IMR-90 (cell line): Measurements from ENCODE around the gene STING1. TPM values are rescaled to one million over a fixed set of nuclear protein-coding genes. Genes with fewer than 3 reads are reported as not detected.

Experiments
- ATAC-seq: fragments of 200-7000 bp; cut with Tn5 transposase; 2 replicates; pipeline ENCODE4 v1.9.1; 2020; ENCODE audit warnings: low read depth, mild to moderate bottlenecking, moderate library complexity
- BruUV-seq: library from RNA; stranded (reverse); fragments of 400-500 nt; replicated peaks from 2 replicates; lab custom pipeline; 2021; lab: Mats Ljungman, UMichigan
- CTCF ChIA-PET: fragments of 300-600 bp; formaldehyde crosslinking; extraction: SDS; loops from one replicate; lab custom pipeline; 2021; ENCODE audit warnings: antibody characterized with exemption; lab: Yijun Ruan, JAX
- POLR2A ChIA-PET: fragments of 300-600 bp; sonication (Branson Sonifier 250); formaldehyde crosslinking; loops from one replicate; lab custom pipeline; 2022; ENCODE audit warnings: antibody characterized with exemption; ENCODE audit not compliant: unreplicated experiment; lab: Charles Lee
- DNase-seq: peaks from one replicate; pipeline ENCODE4 v3.0.0; 2013
- H2AFZ ChIP-seq: replicated peaks from 2 replicates; pipeline ENCODE3; 2013; ENCODE audit warnings: low read length, mild to moderate bottlenecking; ENCODE audit not compliant: poor library complexity
- H2AK5ac ChIP-seq: 2 replicates; pipeline ENCODE4 v1.6.1; 2013; ENCODE audit warnings: low read depth, low read length, inconsistent platforms
- H2AK9ac ChIP-seq: replicated peaks from 2 replicates; pipeline ENCODE3; 2013; ENCODE audit warnings: mild to moderate bottlenecking, low read depth, low read length, moderate library complexity; ENCODE audit not compliant: poor library complexity
- H2BK120ac ChIP-seq: 2 replicates; pipeline ENCODE4 v1.6.1; 2013; ENCODE audit warnings: low read depth, low read length, inconsistent platforms
- H2BK15ac ChIP-seq: 3 replicates; pipeline ENCODE4 v1.6.1; 2013; ENCODE audit warnings: low read depth, low read length, inconsistent platforms
- H2BK20ac ChIP-seq: 2 replicates; pipeline ENCODE4 v1.6.1; 2013; ENCODE audit warnings: low read depth, mild to moderate bottlenecking, inconsistent platforms, low read length, moderate library complexity
- H2BK5ac ChIP-seq: 2 replicates; pipeline ENCODE4 v1.6.1; 2013; ENCODE audit warnings: mild to moderate bottlenecking, low read depth, low read length, inconsistent platforms; ENCODE audit not compliant: poor library complexity, severe bottlenecking
- H3K14ac ChIP-seq: replicated peaks from 2 replicates; pipeline ENCODE4 v1.6.1; 2013; ENCODE audit warnings: low read depth, low read length, inconsistent platforms
- H3K18ac ChIP-seq: 2 replicates; pipeline ENCODE4 v1.6.1; 2013; ENCODE audit warnings: low read depth, low read length, control low read depth
- H3K23ac ChIP-seq: 2 replicates; pipeline ENCODE4 v1.6.1; 2013; ENCODE audit warnings: low read depth, low read length, inconsistent platforms
- H3K27ac ChIP-seq: 2 replicates; pipeline ENCODE4 v1.5.1; 2013; ENCODE audit warnings: mild to moderate bottlenecking, control low read depth, low read length; ENCODE audit not compliant: insufficient read depth
- H3K27me3 ChIP-seq: 2 replicates; pipeline ENCODE4 v1.6.1; 2013; ENCODE audit warnings: low read length; ENCODE audit not compliant: control insufficient read depth, insufficient read depth
- H3K36me3 ChIP-seq: 2 replicates; pipeline ENCODE4 v1.6.1; 2013; ENCODE audit warnings: low read length, mixed read lengths; ENCODE audit not compliant: control insufficient read depth, insufficient read depth
- H3K4ac ChIP-seq: 2 replicates; pipeline ENCODE4 v1.6.1; 2013; ENCODE audit warnings: low read depth, low read length, inconsistent platforms
- H3K4me1 ChIP-seq: 2 replicates; pipeline ENCODE4 v1.6.1; 2013; ENCODE audit warnings: low read length, mixed read lengths; ENCODE audit not compliant: control insufficient read depth, insufficient read depth
- H3K4me2 ChIP-seq: 2 replicates; pipeline ENCODE4 v1.6.1; 2013; ENCODE audit warnings: low read depth, mild to moderate bottlenecking, control low read depth, low read length, moderate library complexity
- H3K4me3 ChIP-seq: 2 replicates; pipeline ENCODE4 v1.5.1; 2013; ENCODE audit warnings: low read depth, mild to moderate bottlenecking, control low read depth, low read length, moderate library complexity; ENCODE audit not compliant: insufficient read depth
- H3K56ac ChIP-seq: 2 replicates; pipeline ENCODE4 v1.6.1; 2013; ENCODE audit warnings: low read length, inconsistent platforms; ENCODE audit not compliant: insufficient read depth; ENCODE audit errors: extremely low read depth
- H3K79me1 ChIP-seq, 2 experiments: 2 replicates each; pipeline ENCODE4 v1.6.1; 2013; ENCODE audit warnings: low read length in 2 of 2, inconsistent platforms in 1 of 2, low read depth in 1 of 2
- H3K9ac ChIP-seq: 2 replicates; pipeline ENCODE4 v1.6.1; 2013; ENCODE audit warnings: low read depth, low read length, control low read depth
- H3K9me1 ChIP-seq: 2 replicates; pipeline ENCODE4 v1.6.1; 2013; ENCODE audit warnings: low read length, inconsistent platforms; ENCODE audit not compliant: insufficient read depth
- H3K9me3 ChIP-seq: 2 replicates; pipeline ENCODE4 v1.6.1; 2013; ENCODE audit warnings: low read length; ENCODE audit not compliant: control insufficient read depth, insufficient read depth
- H4K20me1 ChIP-seq: 2 replicates; pipeline ENCODE4 v1.6.1; 2013; ENCODE audit warnings: low read length, inconsistent platforms; ENCODE audit not compliant: insufficient read depth
- H4K5ac ChIP-seq: 2 replicates; pipeline ENCODE4 v1.6.1; 2013; ENCODE audit warnings: mild to moderate bottlenecking, low read depth, low read length, control low read depth
- H4K8ac ChIP-seq, 2 experiments: 2 replicates each; pipeline ENCODE4 v1.6.1; 2013; ENCODE audit warnings: low read depth in 2 of 2, low read length in 2 of 2, control low read depth in 1 of 2, inconsistent platforms in 1 of 2
- H4K91ac ChIP-seq: 2 replicates; pipeline ENCODE4 v1.6.1; 2013; ENCODE audit warnings: low read depth, low read length, inconsistent platforms; ENCODE audit not compliant: insufficient read depth
- BHLHE40 ChIP-seq: fragments of 150-350 bp; IDR thresholded peaks from 2 replicates; pipeline ENCODE4 v1.6.1; 2016; ENCODE audit warnings: mild to moderate bottlenecking, low read depth, low read length
- CEBPB ChIP-seq: IDR thresholded peaks from 2 replicates; pipeline ENCODE4 v1.6.1; 2012; ENCODE audit warnings: low read depth, low read length, improper control_type of control experiment
- ELK1 ChIP-seq: fragments of 150-350 bp; IDR thresholded peaks from 2 replicates; pipeline ENCODE4 v1.6.1; 2016; ENCODE audit warnings: low read depth, mild to moderate bottlenecking, low read length, moderate library complexity, borderline replicate concordance
- FOS ChIP-seq: fragments of 150-350 bp; IDR thresholded peaks from 2 replicates; pipeline ENCODE4 v1.6.1; 2016; ENCODE audit warnings: low read depth, low read length
- MAFK ChIP-seq: IDR thresholded peaks from 2 replicates; pipeline ENCODE4 v1.6.1; 2012; ENCODE audit warnings: low read depth, low read length, improper control_type of control experiment
- MAZ ChIP-seq: IDR thresholded peaks from 2 replicates; pipeline ENCODE4 v1.6.1; 2012; ENCODE audit warnings: low read depth, mild to moderate bottlenecking, low read length, improper control_type of control experiment, moderate library complexity, borderline replicate concordance
- MXI1 ChIP-seq: IDR thresholded peaks from 2 replicates; pipeline ENCODE4 v1.6.1; 2012; ENCODE audit warnings: low read depth, mild to moderate bottlenecking, low read length, moderate library complexity, borderline replicate concordance
- NFE2L2 ChIP-seq: fragments of 150-350 bp; IDR thresholded peaks from 2 replicates; pipeline ENCODE4 v1.6.1; 2016; ENCODE audit warnings: low read depth, mild to moderate bottlenecking, low read length
- POLR2A ChIP-seq: IDR thresholded peaks from 2 replicates; pipeline ENCODE4 v1.6.1; 2012; ENCODE audit warnings: mild to moderate bottlenecking, low read depth, low read length
- RAD21 ChIP-seq: IDR thresholded peaks from 2 replicates; pipeline ENCODE4 v1.6.1; 2012; ENCODE audit warnings: low read length, improper control_type of control experiment
- RCOR1 ChIP-seq: IDR thresholded peaks from 2 replicates; pipeline ENCODE4 v1.6.1; 2012; ENCODE audit warnings: mild to moderate bottlenecking, low read length, improper control_type of control experiment; ENCODE audit not compliant: insufficient replicate concordance
- RFX5 ChIP-seq: IDR thresholded peaks from 2 replicates; pipeline ENCODE4 v1.8.0; 2012; ENCODE audit warnings: low read depth, mild to moderate bottlenecking, low read length, moderate library complexity
- SMC3 ChIP-seq: fragments of 150-350 bp; IDR thresholded peaks from 2 replicates; pipeline ENCODE4 v1.6.1; 2016; ENCODE audit warnings: low read depth, mild to moderate bottlenecking, antibody characterized with exemption, low read length, moderate library complexity
- USF2 ChIP-seq: fragments of 150-350 bp; IDR thresholded peaks from 2 replicates; pipeline ENCODE4 v1.6.1; 2017; ENCODE audit warnings: mild to moderate bottlenecking, antibody characterized with exemption, low read length, low read depth
- WGBS, 2 experiments: methylation state at CpG; one replicate each; pipeline versions ENCODE4 v1.1.5 to v1.1.7; 2013; ENCODE audit warnings: missing lambda C conversion rate in 2 of 2; ENCODE audit not compliant: insufficient read length in 1 of 2; ENCODE audit errors: extremely low coverage in 2 of 2; 5-methylcytosine and 5-hydroxymethylcytosine counted together
- dilution Hi-C: fragments of 300-500 bp; cut with HindIII; formaldehyde crosslinking; loops from one replicate; pipeline ENCODE4 v1.14.3; 2018; ENCODE audit warnings: low sequenced_read_pairs; ENCODE audit not compliant: unreplicated experiment
- in situ Hi-C: fragments of 300-500 bp; cut with MboI; formaldehyde crosslinking; loops from 3 replicates; pipeline ENCODE4 v1.14.3; 2019; ENCODE audit warnings: low sequenced_read_pairs, inconsistent platforms, mixed read lengths
- intact Hi-C: fragments of 100-400 bp; cut with micrococcal nuclease; formaldehyde crosslinking; loops from 2 replicates; pipeline ENCODE4 v1.10.0; 2022
- polyA plus RNA-seq, 3 experiments: library from polyadenylated mRNA; depleted of rRNA; stranded (reverse); fragments of >200 nt; gene quantifications; 2 replicates each; pipeline ENCODE4 v1.2.3, GENCODE V29; 2012; ENCODE audit warnings: low replicate concordance in 1 of 3
- total RNA-seq: library from RNA; depleted of rRNA; stranded (reverse); fragments of >200 nt; gene quantifications from 2 replicates; pipeline ENCODE4 v1.2.3, GENCODE V29; 2012

The STING1 gene
- total and polyA plus RNA-seq, 2 of the 4 experiments (the other 2 are of a cell fraction): 18.6 to 63.5 TPM

GRCh38 chr5:139517683-139518564, 35.4 kb upstream of the STING1 start:
- intact Hi-C loops (loop anchor here (5.0 kb wide), 1 partner anchor 174 kb away; no protein-coding TSS in a partner anchor), dilution Hi-C loops (loop anchor here (25.0 kb wide), 1 partner anchor 106 kb away; the partner anchor contains the start of gene SPATA24), in situ Hi-C loops (loop anchor here (5.0 kb wide), 1 partner anchor 96 kb away; no protein-coding TSS in a partner anchor)
- Histone ChIP-seq H2BK20ac (peak overlapping the region; percentile 61; the same call in 1 of the 2 replicates), H4K5ac (peak overlapping the region; percentile 97), H2AK5ac (peak overlapping the region; percentile 79), H3K23ac (peak overlapping the region; percentile 89; the same call in 1 of the 2 replicates), H2BK15ac (peak overlapping the region; percentile 18; the same call in 1 of the 3 replicates), H2AFZ (peak overlapping the region; percentile 100), H3K4me3 (peak overlapping the region; percentile 62), H2AK9ac (peak overlapping the region; percentile 65), H4K91ac (peak overlapping the region; percentile 96), H3K27me3 (no peaks in the 10 kb centered on the region; the same call in 1 of the 2 replicates), H3K4me2 (peak overlapping the region; percentile 91), H2BK120ac (peak overlapping the region; percentile 92), H3K27ac (peak overlapping the region; percentile 67), H3K9ac (peak overlapping the region; percentile 84), H3K36me3 (no peaks in the 10 kb centered on the region), H3K18ac (peak overlapping the region; percentile 89), H3K9me3 (no peaks in the 10 kb centered on the region), H3K9me1 (peaks cover 6% of the 10 kb centered on the region), H2BK5ac (peak overlapping the region; percentile 78), H3K79me1 (no peaks in the 10 kb centered on the region; a peak in 1 of 4 replicates), H3K14ac (peak overlapping the region; percentile 98), H4K8ac (peak overlapping the region; percentile 95 to 100), H3K4me1 (peaks cover 4% of the 10 kb centered on the region), H3K4ac (peak overlapping the region; percentile 98), H3K56ac (peak overlapping the region; percentile 73), H4K20me1 (no peaks in the 10 kb centered on the region)
- DNase-seq: peak; percentile 79
- BruUV-seq: no TSS peak
- ChIA-PET POLR2A (interaction anchor here (0.5 kb wide), 1 partner anchor 47 kb away, joined by 3 read pairs; no protein-coding TSS in a partner anchor), CTCF (interaction anchor here (0.5 to 1.4 kb wide), 6 partner anchors 8 to 95 kb away, joined by 3 to 7 read pairs (median 3); no protein-coding TSS in a partner anchor)
- WGBS, 2 experiments: 13% methylated on average over 35 of the region's 56 CpGs; no CpG with 5 or more reads in 1 of the 2 experiments
- ATAC-seq: peak; percentile 91
- TF ChIP-seq MAFK (no peak), RAD21 (peak; percentile 70), NFE2L2 (no peak), CEBPB (no peak), ELK1 (no peak), FOS (0 out of 2 replicates have a peak, but pooled peaks have one; percentile 10), MAZ (peak; percentile 12; the same call in 1 of the 2 replicates), USF2 (no peak), POLR2A (peak; percentile 47; the same call in 1 of the 2 replicates), RCOR1 (no peak), SMC3 (peak; percentile 66), BHLHE40 (peak; percentile 43; the same call in 1 of the 2 replicates), MXI1 (peak; percentile 42; the same call in 1 of the 2 replicates), RFX5 (no peak)
